HCT116 (cell line): Measurements from ENCODE around the gene PRMT9.

Experiments used
- EZH2 ChIP-seq: fragments of 200-600 bp; sonication (generic); IDR thresholded peaks from 2 replicates; pipeline ENCODE4 v1.6.1; 2017; ENCODE audit warnings: antibody characterized with exemption, mixed run types
- JUND ChIP-seq: IDR thresholded peaks from 2 replicates; pipeline ENCODE4 v1.6.1; 2012
- POLR2A ChIP-seq: IDR thresholded peaks from 2 replicates; pipeline ENCODE4 v1.7.0; 2011; ENCODE audit warnings: borderline replicate concordance; ENCODE audit not compliant: insufficient read depth, insufficient read length; ENCODE audit errors: extremely low read depth
- POLR2AphosphoS5 ChIP-seq: IDR thresholded peaks from 2 replicates; pipeline ENCODE4 v1.6.1; 2011; ENCODE audit warnings: mild to moderate bottlenecking, low read depth, low read length, moderate library complexity
- RAD21 ChIP-seq: IDR thresholded peaks from 2 replicates; pipeline ENCODE4 v1.6.1; 2012; ENCODE audit warnings: low read depth, mild to moderate bottlenecking
- SP1 ChIP-seq: IDR thresholded peaks from 2 replicates; pipeline ENCODE4 v1.6.1; 2012; ENCODE audit warnings: low read depth
- YY1 ChIP-seq: IDR thresholded peaks from 2 replicates; pipeline ENCODE4 v1.6.1; 2011; ENCODE audit warnings: low read length, low read depth, moderate library complexity, mild to moderate bottlenecking; ENCODE audit not compliant: insufficient replicate concordance; ENCODE audit errors: extremely low read depth
- ZNF274 ChIP-seq: fragments of 200-500 bp; sonication (Bioruptor generic); IDR thresholded peaks from 2 replicates; pipeline ENCODE4 v1.6.1; 2014; ENCODE audit warnings: mild to moderate bottlenecking, low read depth, low read length, inconsistent platforms
- TF ChIP-seq, protein P1 (sequence below), 3 experiments: fragments of 200-600 bp in 1 of 3; sonication (generic) in 1 of 3; IDR thresholded peaks in 2 of 3; conservative IDR thresholded peaks in 1 of 3; 2 replicates each; pipeline ENCODE4 v1.5.1; 2012 to 2017; ENCODE audit warnings: low read depth in 2 of 3, low read length in 2 of 3, antibody characterized with exemption in 1 of 3, borderline replicate concordance in 1 of 3, control low read depth in 1 of 3, mild to moderate bottlenecking in 1 of 3, mixed read lengths in 1 of 3, mixed run types in 1 of 3, moderate library complexity in 1 of 3; ENCODE audit not compliant: insufficient read depth in 1 of 3
- TF ChIP-seq, protein P2 (sequence below): IDR thresholded peaks from 2 replicates; pipeline ENCODE4 v1.6.1; 2011; ENCODE audit warnings: mild to moderate bottlenecking, low read length, moderate library complexity; ENCODE audit not compliant: insufficient replicate concordance; ENCODE audit errors: extremely low read depth
- TF ChIP-seq, protein P3 (sequence below): IDR thresholded peaks from 2 replicates; pipeline ENCODE4 v1.6.1; 2012; ENCODE audit warnings: low read depth
- TF ChIP-seq, protein P4 (sequence below): IDR thresholded peaks from 2 replicates; pipeline ENCODE4 v1.6.1; 2012

DNA sequence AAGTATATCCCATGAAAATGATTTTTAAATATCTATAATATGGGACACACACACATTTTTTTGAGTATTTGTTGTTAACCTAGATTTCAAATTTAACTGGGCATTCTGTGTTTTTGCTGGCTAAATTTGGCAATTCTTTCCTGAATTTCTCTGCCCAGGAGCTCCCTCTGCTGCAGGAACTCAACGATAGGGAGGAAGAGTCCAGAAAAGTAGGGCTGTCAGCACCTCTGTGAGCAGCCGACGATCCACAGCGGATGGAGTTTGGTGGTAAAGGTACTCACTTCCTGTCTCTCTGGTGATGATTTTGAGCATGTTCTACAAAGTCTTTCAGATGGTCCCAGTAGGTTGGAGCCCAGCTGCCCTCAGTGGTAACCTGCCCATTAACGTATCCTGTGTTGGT is 89.9 kb downstream of the PRMT9 start:
- TF ChIP-seq SP1 (no peak), POLR2AphosphoS5 (no peak), POLR2A (no peak), RAD21 (peak; percentile 43; the same call in 1 of the 2 replicates), EZH2 (no peak), ZNF274 (no peak), YY1 (no peak), JUND (no peak)
- TF ChIP-seq, protein P1, sequence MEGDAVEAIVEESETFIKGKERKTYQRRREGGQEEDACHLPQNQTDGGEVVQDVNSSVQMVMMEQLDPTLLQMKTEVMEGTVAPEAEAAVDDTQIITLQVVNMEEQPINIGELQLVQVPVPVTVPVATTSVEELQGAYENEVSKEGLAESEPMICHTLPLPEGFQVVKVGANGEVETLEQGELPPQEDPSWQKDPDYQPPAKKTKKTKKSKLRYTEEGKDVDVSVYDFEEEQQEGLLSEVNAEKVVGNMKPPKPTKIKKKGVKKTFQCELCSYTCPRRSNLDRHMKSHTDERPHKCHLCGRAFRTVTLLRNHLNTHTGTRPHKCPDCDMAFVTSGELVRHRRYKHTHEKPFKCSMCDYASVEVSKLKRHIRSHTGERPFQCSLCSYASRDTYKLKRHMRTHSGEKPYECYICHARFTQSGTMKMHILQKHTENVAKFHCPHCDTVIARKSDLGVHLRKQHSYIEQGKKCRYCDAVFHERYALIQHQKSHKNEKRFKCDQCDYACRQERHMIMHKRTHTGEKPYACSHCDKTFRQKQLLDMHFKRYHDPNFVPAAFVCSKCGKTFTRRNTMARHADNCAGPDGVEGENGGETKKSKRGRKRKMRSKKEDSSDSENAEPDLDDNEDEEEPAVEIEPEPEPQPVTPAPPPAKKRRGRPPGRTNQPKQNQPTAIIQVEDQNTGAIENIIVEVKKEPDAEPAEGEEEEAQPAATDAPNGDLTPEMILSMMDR (IDR thresholded peaks at IDR 0.05 in 2 of 3, conservative IDR thresholded peaks at IDR 0.05 in 1 of 3; ENCODE audit: borderline replicate concordance in 1 of 3, insufficient read depth in 1 of 3, low read depth in 2 of 3, low read length in 2 of 3): peak; percentile 12 to 24 (median 23); a peak in 3 of 6 replicates
- TF ChIP-seq, protein P2, sequence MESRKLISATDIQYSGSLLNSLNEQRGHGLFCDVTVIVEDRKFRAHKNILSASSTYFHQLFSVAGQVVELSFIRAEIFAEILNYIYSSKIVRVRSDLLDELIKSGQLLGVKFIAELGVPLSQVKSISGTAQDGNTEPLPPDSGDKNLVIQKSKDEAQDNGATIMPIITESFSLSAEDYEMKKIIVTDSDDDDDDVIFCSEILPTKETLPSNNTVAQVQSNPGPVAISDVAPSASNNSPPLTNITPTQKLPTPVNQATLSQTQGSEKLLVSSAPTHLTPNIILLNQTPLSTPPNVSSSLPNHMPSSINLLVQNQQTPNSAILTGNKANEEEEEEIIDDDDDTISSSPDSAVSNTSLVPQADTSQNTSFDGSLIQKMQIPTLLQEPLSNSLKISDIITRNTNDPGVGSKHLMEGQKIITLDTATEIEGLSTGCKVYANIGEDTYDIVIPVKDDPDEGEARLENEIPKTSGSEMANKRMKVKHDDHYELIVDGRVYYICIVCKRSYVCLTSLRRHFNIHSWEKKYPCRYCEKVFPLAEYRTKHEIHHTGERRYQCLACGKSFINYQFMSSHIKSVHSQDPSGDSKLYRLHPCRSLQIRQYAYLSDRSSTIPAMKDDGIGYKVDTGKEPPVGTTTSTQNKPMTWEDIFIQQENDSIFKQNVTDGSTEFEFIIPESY: no peak
- TF ChIP-seq, protein P3, sequence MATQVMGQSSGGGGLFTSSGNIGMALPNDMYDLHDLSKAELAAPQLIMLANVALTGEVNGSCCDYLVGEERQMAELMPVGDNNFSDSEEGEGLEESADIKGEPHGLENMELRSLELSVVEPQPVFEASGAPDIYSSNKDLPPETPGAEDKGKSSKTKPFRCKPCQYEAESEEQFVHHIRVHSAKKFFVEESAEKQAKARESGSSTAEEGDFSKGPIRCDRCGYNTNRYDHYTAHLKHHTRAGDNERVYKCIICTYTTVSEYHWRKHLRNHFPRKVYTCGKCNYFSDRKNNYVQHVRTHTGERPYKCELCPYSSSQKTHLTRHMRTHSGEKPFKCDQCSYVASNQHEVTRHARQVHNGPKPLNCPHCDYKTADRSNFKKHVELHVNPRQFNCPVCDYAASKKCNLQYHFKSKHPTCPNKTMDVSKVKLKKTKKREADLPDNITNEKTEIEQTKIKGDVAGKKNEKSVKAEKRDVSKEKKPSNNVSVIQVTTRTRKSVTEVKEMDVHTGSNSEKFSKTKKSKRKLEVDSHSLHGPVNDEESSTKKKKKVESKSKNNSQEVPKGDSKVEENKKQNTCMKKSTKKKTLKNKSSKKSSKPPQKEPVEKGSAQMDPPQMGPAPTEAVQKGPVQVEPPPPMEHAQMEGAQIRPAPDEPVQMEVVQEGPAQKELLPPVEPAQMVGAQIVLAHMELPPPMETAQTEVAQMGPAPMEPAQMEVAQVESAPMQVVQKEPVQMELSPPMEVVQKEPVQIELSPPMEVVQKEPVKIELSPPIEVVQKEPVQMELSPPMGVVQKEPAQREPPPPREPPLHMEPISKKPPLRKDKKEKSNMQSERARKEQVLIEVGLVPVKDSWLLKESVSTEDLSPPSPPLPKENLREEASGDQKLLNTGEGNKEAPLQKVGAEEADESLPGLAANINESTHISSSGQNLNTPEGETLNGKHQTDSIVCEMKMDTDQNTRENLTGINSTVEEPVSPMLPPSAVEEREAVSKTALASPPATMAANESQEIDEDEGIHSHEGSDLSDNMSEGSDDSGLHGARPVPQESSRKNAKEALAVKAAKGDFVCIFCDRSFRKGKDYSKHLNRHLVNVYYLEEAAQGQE: no peak
- TF ChIP-seq, protein P4, sequence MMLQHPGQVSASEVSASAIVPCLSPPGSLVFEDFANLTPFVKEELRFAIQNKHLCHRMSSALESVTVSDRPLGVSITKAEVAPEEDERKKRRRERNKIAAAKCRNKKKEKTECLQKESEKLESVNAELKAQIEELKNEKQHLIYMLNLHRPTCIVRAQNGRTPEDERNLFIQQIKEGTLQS: no peak
